Esophagus muscularis mucosa (tissue), 4 donors: ENCODE data around the gene GRPEL2. TPM values are rescaled to one million over a fixed set of nuclear protein-coding genes. Genes with fewer than 3 reads are reported as not detected.

Source experiments
- DNase-seq: peaks from one replicate; pipeline ENCODE4 v3.0.0-alpha.2; 2017; ENCODE audit errors: extremely low spot score
- H3K27ac ChIP-seq, 4 donors: fragments of 200-600 bp; sonication (generic); replicated peaks in 1 of 4; 1 replicate in 3 of 4; 2 replicates in 1 of 4; pipeline ENCODE4 v1.5.1; 2016 to 2019; ENCODE audit warnings: mild to moderate bottlenecking in 1 of 4
- H3K27me3 ChIP-seq, 4 donors: fragments of 200-600 bp; sonication (generic); one replicate each; pipeline versions ENCODE4 v1.5.1 to v1.6.0; 2016 to 2019
- H3K36me3 ChIP-seq, 4 donors: fragments of 200-600 bp; sonication (generic); one replicate each; pipeline ENCODE4 v1.5.1; 2016 to 2019
- H3K4me1 ChIP-seq, 4 donors: fragments of 200-600 bp; sonication (generic); one replicate each; pipeline ENCODE4 v1.5.1; 2016 to 2019
- H3K4me3 ChIP-seq, 4 donors: fragments of 200-600 bp; sonication (generic); 1 replicate in 2 of 4; 2 replicates in 2 of 4; pipeline ENCODE4 v1.5.1; 2016 to 2019; ENCODE audit warnings: mild to moderate bottlenecking in 4 of 4, moderate library complexity in 1 of 4
- H3K9me3 ChIP-seq, 4 donors: fragments of 200-600 bp; sonication (generic); 1 replicate in 3 of 4; 2 replicates in 1 of 4; pipeline ENCODE4 v1.5.1; 2016 to 2019
- EP300 ChIP-seq: sonication (generic); formaldehyde crosslinking; IDR thresholded peaks from one replicate; pipeline ENCODE4 v1.6.1; 2017; ENCODE audit warnings: antibody characterized with exemption
- POLR2A ChIP-seq: fragments of 450-650 bp; IDR thresholded peaks from one replicate; pipeline ENCODE4 v1.6.1; 2017; ENCODE audit warnings: antibody characterized with exemption, moderate library complexity, mild to moderate bottlenecking, low read depth
- POLR2AphosphoS5 ChIP-seq, 2 donors: sonication (generic); formaldehyde crosslinking; IDR thresholded peaks; one replicate each; pipeline ENCODE4 v1.6.1; 2017; ENCODE audit warnings: antibody characterized with exemption in 2 of 2
- WGBS: methylation state at CpG from one replicate; pipeline ENCODE4 v1.1.5; 2018; 5-methylcytosine and 5-hydroxymethylcytosine counted together
- intact Hi-C: fragments of 100-400 bp; cut with DNase I; formaldehyde crosslinking; loops from one replicate; pipeline ENCODE4 v1.15.1; 2023
- total RNA-seq, 4 donors: library from RNA; depleted of rRNA; stranded (reverse); fragments of >200 nt; gene quantifications; one replicate each; pipeline versions ENCODE4 v1.1.0 to v1.2.1, GENCODE V29; 2016
- TF ChIP-seq, protein P1 (sequence below), 3 experiments: fragments of 200-600 bp in 2 of 3; fragments of 450-650 bp in 1 of 3; sonication (generic) in 2 of 3; IDR thresholded peaks; one replicate each; pipeline ENCODE4 v1.5.1; 2017 to 2019; ENCODE audit warnings: antibody characterized with exemption in 3 of 3, mild to moderate bottlenecking in 2 of 3, moderate library complexity in 1 of 3

The GRPEL2 gene
- total RNA-seq, 4 donors from 2014 or later: 7.8 to 14.9 (median 8.7) TPM

DNA sequence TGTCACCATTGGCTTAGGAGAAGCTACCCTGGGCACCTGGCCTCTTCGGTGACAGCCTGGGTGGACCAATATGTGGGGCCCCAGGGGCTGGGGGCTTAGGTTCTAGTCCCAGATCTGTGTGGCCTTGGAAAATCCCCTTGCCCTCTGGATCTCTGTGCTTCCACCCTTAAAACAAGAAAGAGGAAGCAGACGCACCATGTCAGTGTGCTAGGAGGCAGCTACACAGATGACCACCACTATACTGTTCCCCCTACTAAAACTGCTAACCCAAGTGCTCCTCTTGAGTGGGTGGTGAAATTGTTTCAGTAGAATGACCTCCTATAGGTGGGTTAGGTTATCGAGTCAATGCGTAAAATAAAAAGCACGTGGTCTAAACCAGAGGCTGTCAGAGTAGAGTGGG, 42.7 kb upstream of the GRPEL2 start:
- no peaks in the 10 kb centered on the region for H3K27me3 ChIP-seq
- peaks cover 0 to 75% (median 32%) of the 10 kb centered on the region in 4 donors for H3K36me3 ChIP-seq
- no peak overlapping the region for H3K4me3 ChIP-seq
- TF ChIP-seq POLR2A (no peak), POLR2AphosphoS5 (IDR thresholded peaks at IDR 0.05) (no peak), EP300 (no peak)
- TF ChIP-seq, protein P1, sequence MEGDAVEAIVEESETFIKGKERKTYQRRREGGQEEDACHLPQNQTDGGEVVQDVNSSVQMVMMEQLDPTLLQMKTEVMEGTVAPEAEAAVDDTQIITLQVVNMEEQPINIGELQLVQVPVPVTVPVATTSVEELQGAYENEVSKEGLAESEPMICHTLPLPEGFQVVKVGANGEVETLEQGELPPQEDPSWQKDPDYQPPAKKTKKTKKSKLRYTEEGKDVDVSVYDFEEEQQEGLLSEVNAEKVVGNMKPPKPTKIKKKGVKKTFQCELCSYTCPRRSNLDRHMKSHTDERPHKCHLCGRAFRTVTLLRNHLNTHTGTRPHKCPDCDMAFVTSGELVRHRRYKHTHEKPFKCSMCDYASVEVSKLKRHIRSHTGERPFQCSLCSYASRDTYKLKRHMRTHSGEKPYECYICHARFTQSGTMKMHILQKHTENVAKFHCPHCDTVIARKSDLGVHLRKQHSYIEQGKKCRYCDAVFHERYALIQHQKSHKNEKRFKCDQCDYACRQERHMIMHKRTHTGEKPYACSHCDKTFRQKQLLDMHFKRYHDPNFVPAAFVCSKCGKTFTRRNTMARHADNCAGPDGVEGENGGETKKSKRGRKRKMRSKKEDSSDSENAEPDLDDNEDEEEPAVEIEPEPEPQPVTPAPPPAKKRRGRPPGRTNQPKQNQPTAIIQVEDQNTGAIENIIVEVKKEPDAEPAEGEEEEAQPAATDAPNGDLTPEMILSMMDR (IDR thresholded peaks at IDR 0.05): no peak
- intact Hi-C loops: no loop called here
- WGBS: 83% methylated on average over 5 of the region's 5 CpGs
- peaks cover 7 to 29% (median 16%) of the 10 kb centered on the region in 4 donors for H3K4me1 ChIP-seq
- H3K27ac ChIP-seq: no peak overlapping the region
- DNase-seq: no peak
- H3K9me3 ChIP-seq: no peaks in the 10 kb centered on the region

DNA sequence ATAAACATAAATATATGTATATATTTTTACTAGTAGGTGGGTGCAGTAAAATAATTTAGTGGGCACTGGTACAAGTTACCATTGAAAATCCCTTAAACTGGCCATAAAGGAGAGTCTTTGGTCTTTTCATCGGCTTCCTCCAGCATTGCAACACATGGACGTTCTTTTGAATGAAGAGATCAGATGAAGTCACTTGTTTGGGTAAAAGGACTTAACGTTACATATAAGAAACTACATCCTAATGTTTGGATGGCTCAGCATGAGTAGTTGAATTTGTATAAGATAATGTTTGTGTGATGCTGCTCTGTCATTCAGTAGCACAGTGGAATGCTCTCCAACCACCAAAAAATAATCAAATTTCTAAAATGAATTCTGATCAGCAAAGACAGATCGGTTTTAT, 42.1 kb upstream of the GRPEL2 start:
- intact Hi-C loops: no loop called here
- Histone ChIP-seq H3K4me1 (peaks cover 7 to 24% (median 13%) of the 10 kb centered on the region in 4 donors), H3K27me3 (no peaks in the 10 kb centered on the region), H3K27ac (no peak overlapping the region), H3K4me3 (no peak overlapping the region), H3K9me3 (no peaks in the 10 kb centered on the region), H3K36me3 (peaks cover 0 to 80% (median 32%) of the 10 kb centered on the region in 4 donors)
- no peak for DNase-seq
- no peak for TF ChIP-seq POLR2AphosphoS5 (IDR thresholded peaks at IDR 0.05)
- TF ChIP-seq, protein P1 (IDR thresholded peaks at IDR 0.05): no peak
- TF ChIP-seq EP300: no peak
- TF ChIP-seq POLR2A: no peak
- 80% methylated on average over 4 of the region's 4 CpGs for WGBS

DNA sequence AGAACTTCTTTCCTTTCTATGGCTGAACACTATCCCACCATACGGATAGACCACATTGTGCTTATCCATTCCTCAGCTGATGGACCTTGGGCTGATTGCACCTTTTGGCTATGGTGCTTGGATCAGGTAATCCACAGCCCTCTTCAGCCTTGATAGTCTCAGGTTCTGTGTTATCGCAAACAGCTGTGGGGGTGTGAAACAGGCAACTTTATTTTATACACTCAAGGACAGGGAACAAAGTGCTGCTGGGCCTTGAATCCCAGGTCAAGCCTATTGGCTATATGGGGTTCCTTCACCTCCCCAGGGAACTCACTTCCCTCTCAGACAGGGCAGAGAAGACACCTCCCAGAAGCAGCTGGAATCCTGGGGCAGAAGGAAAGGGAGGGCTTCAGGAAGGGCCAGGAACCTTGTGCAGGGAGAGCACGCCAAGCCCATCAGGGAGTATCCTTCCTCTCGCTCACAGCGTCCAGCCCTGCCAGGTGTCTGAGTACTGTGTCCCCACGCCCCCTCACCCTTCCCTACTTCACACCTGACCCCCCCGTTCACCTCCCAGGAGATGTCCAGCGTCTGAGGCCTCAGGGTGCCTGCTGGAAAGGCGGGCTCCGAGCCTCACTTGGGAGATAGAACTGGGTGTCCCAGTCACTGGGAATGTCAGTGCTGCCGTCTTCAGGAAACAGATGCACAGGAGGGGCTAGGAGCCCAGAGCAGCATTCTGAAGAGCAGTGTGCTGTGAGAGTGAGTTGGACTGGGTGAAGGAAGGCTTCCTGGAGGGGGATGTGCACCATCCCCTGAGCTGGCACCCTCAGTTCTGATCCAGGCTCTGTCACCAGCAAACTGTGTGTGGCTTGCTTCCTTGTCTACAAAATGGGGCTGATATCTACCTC, 40.9 kb upstream of the GRPEL2 start:
- Histone ChIP-seq H3K36me3 (peaks cover 0 to 86% (median 31%) of the 10 kb centered on the region in 4 donors), H3K4me3 (no peak overlapping the region), H3K4me1 (peaks cover 0 to 12% (median 4%) of the 10 kb centered on the region in 4 donors), H3K27me3 (no peaks in the 10 kb centered on the region), H3K27ac (no peak overlapping the region), H3K9me3 (no peaks in the 10 kb centered on the region)
- no peak for TF ChIP-seq EP300
- TF ChIP-seq POLR2AphosphoS5 (IDR thresholded peaks at IDR 0.05): no peak
- TF ChIP-seq POLR2A: no peak
- 76% methylated on average over 9 of the region's 11 CpGs for WGBS
- intact Hi-C loops: no loop called here
- DNase-seq: no peak

DNA sequence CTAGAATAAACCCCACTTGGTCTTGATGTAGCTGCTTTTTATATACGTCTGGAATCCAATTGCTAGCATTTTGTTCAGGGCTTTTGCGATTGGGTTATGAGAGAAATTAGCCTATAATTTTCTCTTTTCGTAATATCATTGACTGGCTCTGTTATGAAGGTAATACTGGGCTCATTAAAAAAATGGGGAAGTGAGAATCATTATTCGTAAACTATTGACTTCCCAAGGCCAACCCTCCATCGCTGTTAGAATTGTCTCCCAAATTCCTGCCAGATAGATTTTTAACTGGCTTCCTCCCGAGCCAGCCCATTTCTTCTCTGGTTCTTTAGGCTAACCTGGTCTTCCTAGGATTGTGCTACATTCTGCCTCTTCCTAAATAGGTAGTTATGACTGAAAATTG, 35.9 kb upstream of the GRPEL2 start:
- H3K27ac ChIP-seq: no peak overlapping the region
- TF ChIP-seq, protein P1 (IDR thresholded peaks at IDR 0.05): no peak
- TF ChIP-seq EP300 (no peak), POLR2AphosphoS5 (IDR thresholded peaks at IDR 0.05) (no peak), POLR2A (no peak)
- no peaks in the 10 kb centered on the region for H3K27me3 ChIP-seq
- peaks cover 0 to 91% (median 28%) of the 10 kb centered on the region in 4 donors for H3K36me3 ChIP-seq
- no peak overlapping the region for H3K4me3 ChIP-seq
- peaks cover 0 to 6% (median 4%) of the 10 kb centered on the region in 4 donors for H3K4me1 ChIP-seq
- intact Hi-C loops: no loop called here
- 85% methylated on average over 6 of the region's 6 CpGs for WGBS
- no peaks in the 10 kb centered on the region for H3K9me3 ChIP-seq
- no peak for DNase-seq

DNA sequence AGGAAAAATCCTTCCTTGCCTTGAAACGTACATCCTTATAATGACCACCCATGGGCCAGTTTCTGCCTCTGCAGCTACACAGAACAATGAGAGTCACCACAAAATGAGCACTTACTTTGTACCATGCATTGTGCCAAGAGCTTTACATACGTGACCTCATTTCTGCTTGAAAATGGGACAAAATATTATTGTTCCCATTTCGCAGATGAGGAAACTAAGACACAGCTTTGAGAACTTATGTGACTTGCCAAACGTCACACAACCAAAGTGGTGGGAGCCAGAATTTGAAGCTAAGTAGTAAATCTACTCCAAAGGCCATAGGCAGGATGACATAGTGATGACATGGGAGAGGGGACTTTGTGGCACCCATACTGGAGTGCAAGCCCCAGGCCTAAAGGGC, 34.8 kb upstream of the GRPEL2 start:
- intact Hi-C loops: no loop called here
- H3K4me1 ChIP-seq: peaks cover 0 to 6% (median 4%) of the 10 kb centered on the region in 4 donors
- H3K36me3 ChIP-seq: peaks cover 0 to 82% (median 27%) of the 10 kb centered on the region in 4 donors
- no peak overlapping the region for H3K4me3 ChIP-seq
- no peak for DNase-seq
- TF ChIP-seq, protein P1 (IDR thresholded peaks at IDR 0.05): no peak
- TF ChIP-seq EP300 (no peak), POLR2AphosphoS5 (IDR thresholded peaks at IDR 0.05) (no peak), POLR2A (no peak)
- no peaks in the 10 kb centered on the region for H3K9me3 ChIP-seq
- H3K27me3 ChIP-seq: no peaks in the 10 kb centered on the region
- H3K27ac ChIP-seq: no peak overlapping the region
- WGBS: 95% methylated on average over 4 of the region's 4 CpGs
